Measurements from ENCODE around the gene OSBP2.
"Not testable (repeated sequence)": the region's sequence is repeated elsewhere in the genome, so short reads cannot be mapped to it uniquely, and the experiment has no call there.

OSBP2 gene

DNA sequence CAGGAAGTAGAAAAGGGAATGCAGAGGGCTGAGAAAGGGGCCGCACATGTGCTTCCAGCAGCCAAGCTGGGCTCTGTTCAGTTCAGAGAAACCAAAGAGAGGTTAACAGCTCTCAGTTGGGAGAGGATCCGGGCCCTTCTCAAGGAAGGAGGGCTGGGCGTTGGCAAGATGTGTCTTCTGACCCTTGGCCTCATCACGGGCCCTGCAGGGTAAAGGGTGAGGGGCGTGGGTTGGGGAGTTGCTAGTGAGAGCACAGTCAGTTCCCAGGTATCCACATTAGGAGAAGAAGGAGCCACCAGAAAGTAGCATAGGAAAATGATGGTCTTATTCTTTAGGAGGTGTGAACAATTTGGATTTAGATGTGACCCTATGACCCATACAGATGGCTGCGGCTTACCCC lies 73.0 kb downstream of the OSBP2 start:
- DNase-seq = no peak

DNA sequence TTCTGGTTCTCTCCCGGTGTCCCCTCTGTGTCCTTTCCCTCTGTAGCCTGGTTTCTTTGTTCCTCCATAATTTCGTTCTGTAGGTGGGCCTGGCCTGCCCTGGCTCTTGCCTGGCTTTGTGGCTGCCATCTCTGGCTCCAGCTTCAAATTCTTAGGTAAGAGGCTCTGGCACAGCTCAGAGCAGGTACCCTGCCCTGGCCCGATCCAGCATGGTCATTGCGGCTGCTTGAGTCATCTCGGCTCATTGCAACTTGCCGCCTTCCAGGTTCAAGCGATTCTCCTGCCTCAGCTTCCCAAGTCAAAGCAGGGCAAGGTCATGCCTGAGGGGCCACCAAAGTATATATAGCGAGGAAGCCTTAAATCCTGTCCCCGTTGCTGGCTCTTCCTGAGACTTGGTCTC lies 76.0 kb downstream of the OSBP2 start:
- DNase-seq = no peak

DNA sequence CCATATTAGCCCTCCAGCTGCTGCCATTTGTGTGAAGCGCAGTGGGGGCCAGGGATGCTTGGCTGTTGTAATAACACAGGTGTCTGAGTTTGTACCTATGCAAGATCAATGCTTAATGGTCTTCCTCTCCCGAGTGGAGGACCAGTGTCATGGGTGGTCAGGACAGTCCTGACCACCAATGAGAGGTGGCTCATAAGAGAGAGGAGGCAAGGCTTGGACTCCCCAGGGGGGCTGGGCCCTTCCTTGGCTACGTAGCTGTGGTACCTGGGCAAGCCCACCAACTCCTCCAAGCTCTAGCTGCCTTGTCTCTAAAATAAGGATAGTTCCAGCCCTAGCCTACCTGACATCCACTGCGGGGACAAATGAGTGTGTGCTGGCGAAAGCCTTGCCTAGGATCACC lies 79.2 kb downstream of the OSBP2 start:
- DNase-seq = no peak

DNA sequence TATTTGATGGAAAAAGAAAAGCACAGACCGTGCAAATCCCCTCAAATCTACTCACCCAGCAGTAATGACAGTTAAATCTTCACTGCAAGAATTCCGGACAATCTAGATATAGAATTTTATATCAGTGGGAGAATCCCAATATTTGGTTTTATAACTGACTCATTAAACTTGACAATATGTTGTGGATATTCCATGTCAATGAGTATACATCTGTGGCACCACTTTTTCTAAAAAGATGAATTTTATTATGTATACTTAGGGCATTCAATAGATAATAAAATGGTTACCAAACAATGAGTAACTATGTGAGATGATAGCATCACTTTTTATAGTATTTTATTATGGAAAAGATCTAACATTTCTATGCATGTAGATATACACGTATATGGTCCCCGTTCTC lies 79.9 kb downstream of the OSBP2 start:
- DNase-seq = no peak

DNA sequence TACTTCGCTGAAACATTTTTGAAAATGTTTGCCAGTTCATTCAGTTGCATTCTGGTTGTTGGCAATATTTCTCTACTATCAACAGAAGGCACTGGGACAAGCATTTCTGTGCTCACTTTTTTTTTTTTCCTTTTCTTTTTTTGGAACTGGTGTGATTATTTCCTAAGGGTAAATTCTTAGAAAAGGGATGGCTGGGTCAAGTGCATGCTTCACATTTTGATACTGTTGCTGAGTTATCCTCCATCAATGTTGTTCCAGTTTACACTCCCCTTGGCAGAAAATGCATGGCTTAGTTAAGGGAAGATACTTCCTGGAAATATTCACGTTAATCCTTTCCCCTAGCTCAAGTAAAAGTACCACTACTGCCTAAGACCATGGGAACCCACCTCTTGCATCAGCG lies 81.8 kb downstream of the OSBP2 start:
- no peak for DNase-seq

DNA sequence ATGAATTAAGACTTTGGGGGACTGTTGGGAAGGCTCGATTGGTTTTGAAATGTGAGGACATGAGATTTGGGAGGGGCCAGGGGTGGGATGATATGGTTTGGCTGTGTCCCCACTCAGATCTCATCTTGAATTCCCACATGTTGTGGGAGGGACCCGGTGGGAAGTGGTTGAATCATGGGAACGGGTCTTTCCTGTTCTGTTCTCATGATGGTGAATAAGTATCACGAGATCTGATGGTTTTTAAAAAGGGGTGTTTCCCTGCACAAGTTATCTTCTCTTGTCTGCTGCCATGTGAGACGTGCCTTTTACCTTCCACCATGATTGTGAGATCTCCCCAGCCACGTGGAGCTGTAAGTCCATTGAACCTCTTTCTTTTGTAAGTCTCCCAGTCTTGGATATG lies 82.5 kb downstream of the OSBP2 start:
- not testable (repeated sequence) for DNase-seq

DNA sequence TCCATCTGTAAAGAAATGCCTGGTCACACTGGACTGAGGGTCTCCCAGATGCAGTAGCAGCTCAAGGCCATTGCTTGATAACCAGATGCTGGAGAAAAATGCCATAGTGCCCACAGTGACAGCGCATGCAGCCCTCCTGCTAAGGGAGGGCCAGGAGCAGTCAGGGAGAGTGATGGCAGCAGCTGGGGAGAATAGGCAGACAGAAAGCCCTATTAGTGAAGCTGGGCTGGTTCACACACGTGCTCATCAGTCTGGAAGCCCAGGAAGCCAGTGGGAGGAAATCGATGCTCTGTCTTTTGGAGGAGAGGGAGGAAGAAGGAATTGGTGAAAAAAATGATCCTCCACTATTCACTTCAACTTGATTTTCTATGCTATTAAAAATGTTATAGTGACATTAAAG lies 82.9 kb downstream of the OSBP2 start:
- DNase-seq = no peak

DNA sequence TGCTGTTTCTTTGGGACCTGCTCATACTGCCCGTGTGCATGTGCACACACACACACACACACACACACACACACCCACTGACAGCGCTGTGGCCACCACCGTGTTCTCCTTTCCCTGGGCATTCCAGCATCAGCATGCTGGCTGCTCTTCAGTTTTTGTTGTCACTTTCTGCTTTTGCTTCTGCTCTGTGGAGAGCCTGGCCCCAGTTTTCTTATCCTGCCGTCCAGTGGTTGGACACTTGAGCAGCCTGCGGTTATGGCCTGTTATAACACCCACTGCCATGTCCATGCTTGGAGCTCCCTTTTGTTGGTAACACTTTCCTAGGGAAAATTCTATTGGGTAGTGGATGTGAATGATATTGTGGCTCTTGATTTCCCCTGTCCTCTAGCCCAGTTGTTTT lies 83.6 kb downstream of the OSBP2 start:
- DNase-seq = no peak

DNA sequence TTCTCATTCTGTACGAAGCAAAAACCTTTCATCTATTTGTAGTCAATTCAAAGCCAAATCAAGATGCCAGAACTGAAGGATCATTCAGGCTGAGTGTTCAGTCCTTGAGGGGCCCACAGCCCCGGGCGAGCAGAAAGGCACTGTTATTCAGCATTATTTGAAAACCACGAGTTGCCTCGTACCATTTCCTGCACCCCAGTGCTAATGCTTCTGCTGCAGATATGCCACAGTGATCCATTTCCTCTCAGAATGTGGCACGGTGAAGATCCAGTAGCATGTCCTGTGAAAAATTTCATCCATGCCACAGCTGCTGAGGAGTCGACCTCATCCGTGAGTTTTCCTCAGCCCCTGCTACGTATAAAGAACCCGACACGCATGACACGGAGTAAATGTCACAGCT lies 85.4 kb downstream of the OSBP2 start:
- no peak for DNase-seq

DNA sequence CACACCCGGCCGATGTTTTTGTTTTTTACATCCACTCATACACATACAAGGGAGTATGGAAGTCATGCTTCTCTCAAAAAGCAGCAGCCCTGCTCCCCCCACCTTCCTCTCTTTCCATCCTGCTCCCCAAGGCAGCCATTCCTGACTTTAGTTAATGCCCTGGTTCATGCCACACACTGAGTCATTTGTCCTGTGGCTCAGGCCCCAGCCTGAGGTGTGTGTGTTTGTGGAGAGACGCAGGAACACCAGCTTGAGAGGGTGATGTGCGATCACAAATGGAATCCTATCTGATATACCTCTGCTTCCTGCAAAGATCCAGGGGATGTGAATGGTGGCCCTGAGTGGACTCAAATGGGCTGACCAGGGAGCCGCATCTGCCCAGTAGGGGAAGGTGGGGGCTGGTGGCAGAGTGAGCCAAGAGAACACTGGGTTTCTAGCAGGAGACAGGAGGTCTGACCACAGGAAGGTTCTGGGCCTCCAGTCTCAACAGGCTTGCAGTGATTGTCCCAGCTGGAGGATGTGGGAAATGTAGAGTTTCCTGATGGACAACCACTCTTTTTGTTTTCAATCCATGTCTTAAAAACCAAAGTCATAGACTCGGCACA lies 86.7 kb downstream of the OSBP2 start:
- no peak for DNase-seq

DNA sequence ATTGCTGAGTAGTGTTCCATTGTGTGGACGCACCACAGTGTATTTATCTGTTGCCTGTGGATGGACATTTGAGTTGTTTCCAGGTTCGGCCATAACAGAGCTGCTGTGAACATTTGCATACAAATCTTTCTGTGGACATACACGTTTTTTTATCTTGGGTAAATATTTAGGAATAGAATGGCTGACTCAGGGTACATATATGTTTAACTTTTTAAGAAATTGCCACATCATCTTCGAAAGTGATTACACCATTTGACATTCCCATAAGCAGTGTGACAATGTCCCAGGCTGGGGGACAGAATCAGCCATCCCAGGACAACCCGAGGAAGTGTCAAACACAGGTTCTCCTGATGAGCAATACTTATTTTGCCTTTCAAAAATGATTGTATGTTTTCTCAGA lies 87.9 kb downstream of the OSBP2 start:
- no peak for DNase-seq

DNA sequence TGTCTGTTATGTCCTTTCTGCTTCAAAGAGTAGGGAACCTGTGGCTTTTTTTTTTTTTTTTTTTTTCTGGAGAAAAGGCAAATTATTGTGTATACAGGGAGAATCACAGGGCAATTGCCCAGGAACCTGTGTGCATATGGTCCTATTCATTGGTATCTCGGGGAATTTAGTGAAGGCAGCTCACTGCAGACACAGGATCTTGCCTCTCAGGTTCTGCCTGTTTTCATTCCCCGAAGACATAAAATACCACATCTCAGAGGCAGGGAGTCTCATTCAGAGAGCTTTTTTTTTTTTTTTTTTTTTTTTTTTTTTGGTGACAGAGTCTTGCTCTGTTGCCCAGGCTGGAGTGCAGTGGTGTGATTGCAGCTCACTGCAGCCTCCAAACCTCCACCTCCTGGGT lies 88.3 kb downstream of the OSBP2 start:
- DNase-seq = no peak

DNA sequence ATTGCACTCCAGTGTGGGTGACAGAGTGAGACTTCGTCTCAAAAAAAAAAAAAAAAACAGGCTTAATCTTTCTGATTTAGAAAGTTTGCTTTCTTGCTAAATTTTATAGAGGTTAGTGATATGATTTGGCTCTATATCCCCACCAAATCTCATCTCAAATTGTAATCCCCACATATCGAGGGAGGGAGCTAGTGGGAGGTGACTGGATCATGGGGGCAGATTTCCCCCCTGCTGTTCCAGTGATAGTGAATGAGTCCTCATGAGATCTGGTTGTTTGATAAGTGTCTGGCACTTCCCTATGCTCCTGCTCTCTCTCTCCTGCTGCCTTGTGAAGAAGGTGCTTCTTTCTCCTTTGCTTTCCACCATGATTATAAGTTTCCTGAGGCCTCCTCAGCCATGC lies 90.9 kb downstream of the OSBP2 start:
- DNase-seq = no peak

DNA sequence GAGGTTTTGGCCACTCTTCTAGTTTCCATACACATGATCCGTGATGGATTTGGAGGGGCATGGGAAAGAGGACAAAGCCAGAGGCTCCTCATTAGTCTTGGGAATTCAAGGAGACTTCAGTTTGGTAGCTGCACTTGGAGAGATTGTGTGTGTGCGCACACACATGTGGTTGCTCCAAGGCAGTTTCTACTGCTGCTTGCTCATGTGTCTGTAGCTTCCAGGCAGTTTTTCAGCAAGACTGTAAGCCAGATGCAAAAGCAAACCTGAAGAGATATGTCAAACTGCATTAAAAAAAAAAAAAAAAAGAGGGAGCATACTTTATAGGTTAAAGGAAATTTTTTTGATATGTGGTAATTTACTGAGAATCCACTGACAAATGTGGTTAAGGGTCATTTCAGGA lies 95.7 kb downstream of the OSBP2 start:
- no peak for DNase-seq

DNA sequence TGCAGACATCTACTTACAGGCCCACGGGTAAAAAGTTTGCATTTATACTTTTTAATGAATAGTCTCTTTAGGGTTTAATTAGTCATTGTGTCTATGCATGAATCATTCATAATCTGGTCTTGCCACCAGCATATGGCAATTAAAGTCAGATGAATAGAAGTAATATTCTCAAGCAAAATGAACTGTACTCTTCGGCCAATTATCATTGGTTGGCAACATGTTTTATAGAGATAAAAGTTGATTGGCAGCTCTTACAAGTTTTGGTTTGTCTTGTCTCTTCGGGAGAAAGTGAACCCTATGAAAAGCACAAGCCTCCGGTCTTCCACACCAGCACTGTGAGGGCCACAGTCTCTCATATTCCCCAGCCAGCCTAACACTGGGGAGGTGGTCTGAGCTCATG lies 97.8 kb downstream of the OSBP2 start:
- no peak for DNase-seq

DNA sequence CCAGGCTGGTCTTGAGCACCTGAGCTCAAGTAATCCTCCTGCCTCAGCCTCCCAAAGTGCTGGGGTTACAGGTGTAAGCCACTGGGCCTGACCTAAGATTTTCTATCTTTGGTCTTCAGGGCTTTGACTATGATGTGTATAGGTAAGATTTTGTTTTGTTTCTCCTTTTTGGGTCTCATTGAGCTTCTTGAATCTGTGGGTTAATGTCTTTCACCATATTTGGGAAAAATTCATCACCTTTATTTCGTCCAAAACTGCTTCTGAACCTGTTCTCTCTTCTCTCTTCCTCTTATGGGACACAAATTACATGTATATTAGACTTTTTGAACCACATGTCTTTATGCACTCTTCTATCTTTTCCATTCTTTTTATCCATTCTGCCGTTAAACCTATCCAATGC lies 100.4 kb downstream of the OSBP2 start:
- no peak for DNase-seq

DNA sequence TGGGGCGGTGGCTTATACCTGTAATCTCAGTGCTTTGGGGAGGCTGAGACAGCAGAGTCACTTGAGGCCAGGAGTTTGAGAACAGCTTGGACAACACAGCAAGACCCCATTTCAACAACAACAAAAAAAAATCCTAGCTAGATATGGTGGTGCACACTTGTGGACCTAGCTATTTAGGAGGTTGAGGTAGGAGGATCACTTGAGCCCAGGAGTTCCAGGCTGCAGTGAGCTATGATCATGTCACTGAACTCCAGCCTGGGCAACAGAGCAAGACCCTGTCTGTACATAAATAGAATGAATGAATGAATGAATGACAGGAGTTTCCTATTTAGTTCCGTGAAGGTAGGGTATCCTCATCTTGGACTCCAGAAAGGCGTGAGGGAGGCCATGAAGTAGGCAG lies 107.0 kb downstream of the OSBP2 start:
- DNase-seq = no peak

DNA sequence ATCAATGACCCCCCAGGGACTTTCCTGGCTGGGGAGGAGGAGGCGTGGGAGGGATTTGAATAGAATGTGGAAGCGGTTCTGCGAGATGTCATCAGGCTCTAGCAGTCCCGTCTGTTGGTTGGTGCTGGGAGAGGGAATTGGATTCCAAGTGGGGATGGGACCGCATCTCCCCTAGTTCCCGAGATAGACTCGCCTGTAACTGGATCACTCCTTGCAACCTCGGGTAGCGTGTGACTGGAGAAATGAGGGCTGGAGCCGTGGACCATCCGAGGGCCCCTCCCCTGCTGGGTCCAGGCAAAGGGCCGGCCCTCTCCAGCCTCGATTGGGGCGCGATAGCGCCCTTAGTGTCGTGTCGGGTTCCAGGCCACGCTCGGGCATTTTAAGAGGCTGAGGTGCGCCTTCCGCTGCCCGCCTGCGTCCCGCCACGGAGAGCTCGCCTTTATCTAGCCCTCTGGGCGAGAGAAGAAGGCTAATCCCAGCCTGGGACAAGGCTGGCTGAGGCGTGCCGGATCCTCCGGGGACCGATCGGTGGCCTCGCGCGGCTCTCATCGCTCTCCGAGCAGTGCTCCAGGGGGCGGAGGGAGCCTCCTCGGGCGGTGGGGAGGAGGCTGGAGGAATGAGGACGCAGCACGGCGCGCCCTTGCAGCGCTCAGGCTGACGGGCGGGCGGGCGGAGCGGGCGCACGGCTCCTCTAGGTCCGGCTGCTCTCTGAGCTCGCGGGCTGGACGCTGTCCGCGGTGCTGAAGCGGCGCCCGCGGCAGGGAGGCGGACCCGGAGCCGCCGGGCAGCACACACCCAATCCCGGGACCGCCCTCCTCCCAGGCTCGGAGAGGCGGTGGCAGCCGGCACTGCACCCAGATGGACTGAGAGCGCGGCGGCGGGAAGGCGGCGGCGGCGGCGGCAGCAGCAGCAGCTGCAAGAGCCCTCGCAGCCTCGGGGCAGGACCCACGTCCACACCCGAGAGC lies 107.8 kb downstream of the OSBP2 start:
- peak; percentile 91 for DNase-seq

DNA sequence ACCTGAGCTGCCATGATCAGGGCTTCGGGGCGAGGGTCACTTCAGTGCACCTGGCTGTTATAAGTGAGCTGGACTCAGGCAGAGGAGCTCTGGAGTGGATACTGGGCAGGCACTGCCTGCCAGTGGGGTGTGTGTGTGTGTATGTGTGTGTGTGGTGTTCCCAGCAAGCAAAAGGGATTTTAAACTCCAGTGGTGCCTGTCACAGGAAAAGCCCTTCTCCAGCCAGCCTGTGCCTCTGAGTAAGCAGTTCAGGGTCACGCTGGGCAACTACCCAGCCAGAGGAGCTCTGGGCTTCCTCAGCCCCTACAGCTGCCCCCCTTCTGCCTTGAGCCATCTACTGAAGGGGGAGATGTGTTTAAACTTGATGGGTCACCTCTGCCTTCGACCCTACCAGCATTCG lies 109.0 kb downstream of the OSBP2 start:
- DNase-seq = no peak

DNA sequence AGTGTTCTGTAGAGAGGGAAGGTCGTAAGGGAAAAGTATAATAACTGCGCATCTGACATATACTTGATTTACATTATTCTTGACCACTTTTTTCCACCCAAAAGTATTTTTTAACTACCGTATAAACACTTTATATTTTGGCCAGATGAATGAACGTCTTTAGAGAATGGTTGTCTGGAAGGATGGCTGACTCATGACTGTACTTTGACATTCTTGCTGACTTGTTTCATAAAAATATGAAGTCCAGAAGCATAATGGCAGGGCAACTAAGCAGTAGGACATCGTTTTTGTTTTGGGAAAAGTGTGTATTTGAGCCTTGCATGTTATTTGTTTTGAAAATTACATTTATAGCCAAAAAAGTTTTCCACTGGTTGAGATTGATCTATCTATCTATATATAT lies 110.0 kb downstream of the OSBP2 start:
- no peak for DNase-seq

DNA sequence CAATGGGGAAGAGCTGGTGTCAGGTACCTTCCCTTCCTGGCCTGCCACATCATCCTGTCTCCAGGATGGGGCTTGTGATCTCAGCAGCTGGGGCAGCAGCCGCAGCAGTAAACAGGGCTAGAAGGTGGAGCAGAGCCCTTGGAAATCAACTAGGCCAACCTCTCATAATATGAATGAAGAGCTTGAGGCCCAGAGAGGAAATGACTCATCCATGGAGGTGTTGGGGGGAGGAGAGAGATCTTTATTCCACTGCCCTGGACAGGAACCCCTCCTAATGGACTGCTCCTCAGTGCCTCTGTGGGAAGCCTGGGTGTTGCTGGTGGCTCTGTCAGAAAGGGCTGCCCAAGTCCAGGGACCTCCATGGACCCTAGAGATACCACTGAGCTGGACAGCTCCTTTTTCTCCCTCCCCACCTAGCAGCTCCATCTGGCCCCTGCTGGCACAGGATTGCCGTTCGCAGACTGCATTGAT lies 111.8 kb downstream of the OSBP2 start:
- DNase-seq = peak; percentile 72

DNA sequence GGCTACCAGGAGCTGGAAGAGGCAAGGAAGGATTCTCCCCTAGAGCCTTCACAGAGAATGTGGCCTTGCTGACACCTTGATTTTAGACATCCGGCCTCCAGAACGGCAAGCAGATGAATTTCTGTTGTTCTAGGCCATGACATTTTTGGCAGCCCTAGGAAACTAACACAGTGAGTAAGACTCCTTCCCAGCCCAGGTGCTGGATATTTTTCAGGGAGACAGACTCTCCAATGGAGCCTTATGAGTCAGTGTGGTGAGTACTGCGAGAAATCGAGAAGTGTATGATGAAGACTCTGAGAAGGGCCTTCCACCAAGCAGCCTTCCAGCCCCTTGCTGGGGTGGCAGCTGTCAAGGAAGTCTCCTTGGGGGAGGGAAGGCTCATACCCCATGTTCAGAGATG lies 114.4 kb downstream of the OSBP2 start:
- DNase-seq = peak; percentile 47

DNA sequence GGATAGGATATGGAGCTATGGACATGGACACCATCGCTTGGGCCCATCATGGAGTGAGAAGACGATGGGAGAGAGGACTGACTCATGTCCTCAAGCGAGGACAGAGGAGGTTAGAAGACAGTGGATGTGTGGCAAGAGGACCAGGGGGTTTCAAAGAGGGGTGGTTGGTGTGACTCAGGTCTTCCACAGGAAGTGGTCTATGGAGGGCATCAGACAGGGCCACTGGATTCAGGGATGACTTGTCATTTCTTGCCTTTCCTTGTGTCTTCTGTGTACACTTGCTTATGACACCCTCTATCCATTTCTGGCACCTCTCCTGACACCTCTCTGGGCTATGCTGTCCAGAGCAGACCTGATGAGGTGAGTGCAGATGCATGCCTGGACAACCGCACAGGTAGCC lies 115.4 kb downstream of the OSBP2 start:
- DNase-seq = no peak

DNA sequence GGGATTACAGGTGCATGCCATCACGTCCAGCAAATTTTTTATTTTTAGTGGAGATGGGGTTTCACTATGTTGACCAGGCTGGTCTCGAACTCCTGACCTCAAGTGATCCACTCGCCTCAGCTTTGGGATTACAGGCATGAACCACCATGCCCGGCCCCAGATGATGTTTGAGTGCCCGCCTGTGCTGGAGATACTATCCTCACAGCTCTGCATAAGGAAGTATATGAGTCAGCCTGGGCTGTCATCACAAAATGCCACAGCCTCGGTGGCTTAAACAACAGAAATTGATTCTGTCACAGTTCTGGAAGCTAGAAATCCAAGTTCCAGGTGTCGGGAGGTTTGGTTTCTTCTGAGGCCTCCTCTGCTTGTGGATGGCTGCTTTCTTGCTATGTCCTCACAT lies 119.3 kb downstream of the OSBP2 start:
- no peak for DNase-seq

DNA sequence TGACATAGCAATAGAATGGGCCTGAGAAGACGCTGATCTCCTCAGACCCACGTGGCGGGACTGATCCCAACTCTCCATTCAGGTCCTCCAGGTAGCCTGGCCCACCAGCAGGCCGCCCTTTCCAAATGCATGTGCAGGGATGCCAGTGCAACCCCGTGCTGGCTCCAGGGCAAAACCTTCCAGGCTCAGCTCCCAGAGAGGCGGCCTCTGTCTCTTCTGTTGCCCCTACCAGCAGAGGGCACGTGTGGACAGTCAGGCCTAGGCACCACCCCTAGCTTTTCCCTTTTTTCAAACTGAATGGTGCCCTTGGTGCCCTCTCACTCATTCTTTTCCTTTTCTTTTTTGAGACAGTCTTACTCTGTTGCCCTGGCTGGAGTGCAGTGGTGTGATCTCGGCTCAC lies 121.7 kb downstream of the OSBP2 start:
- DNase-seq = no peak

All from fibroblast of skin of right biceps (primary cell).